Rectal smooth muscle tissue (tissue), 1 donor: ENCODE data around the gene CYP2A13.
"Not testable (repeated sequence)": the region's sequence is repeated elsewhere in the genome, so short reads cannot be mapped to it uniquely, and the experiment has no call there.

ENCODE experiments used
- H3K27ac ChIP-seq: one replicate; pipeline ENCODE4 v1.7.0; 2013; ENCODE audit warnings: low read depth, low read length, inconsistent platforms
- H3K27me3 ChIP-seq: one replicate; pipeline ENCODE4 v1.7.0; 2013; ENCODE audit warnings: low read length; ENCODE audit not compliant: control insufficient read depth, insufficient read depth
- H3K36me3 ChIP-seq: one replicate; pipeline ENCODE4 v1.7.0; 2013; ENCODE audit warnings: low read length; ENCODE audit not compliant: control insufficient read depth, insufficient read depth
- H3K4me1 ChIP-seq: one replicate; pipeline ENCODE4 v1.7.0; 2013; ENCODE audit warnings: low read length; ENCODE audit not compliant: control insufficient read depth, insufficient read depth
- H3K4me3 ChIP-seq: one replicate; pipeline ENCODE4 v1.7.0; 2013; ENCODE audit warnings: low read length
- H3K9ac ChIP-seq: one replicate; pipeline ENCODE4 v1.7.0; 2013; ENCODE audit warnings: low read length

The CYP2A13 gene

DNA sequence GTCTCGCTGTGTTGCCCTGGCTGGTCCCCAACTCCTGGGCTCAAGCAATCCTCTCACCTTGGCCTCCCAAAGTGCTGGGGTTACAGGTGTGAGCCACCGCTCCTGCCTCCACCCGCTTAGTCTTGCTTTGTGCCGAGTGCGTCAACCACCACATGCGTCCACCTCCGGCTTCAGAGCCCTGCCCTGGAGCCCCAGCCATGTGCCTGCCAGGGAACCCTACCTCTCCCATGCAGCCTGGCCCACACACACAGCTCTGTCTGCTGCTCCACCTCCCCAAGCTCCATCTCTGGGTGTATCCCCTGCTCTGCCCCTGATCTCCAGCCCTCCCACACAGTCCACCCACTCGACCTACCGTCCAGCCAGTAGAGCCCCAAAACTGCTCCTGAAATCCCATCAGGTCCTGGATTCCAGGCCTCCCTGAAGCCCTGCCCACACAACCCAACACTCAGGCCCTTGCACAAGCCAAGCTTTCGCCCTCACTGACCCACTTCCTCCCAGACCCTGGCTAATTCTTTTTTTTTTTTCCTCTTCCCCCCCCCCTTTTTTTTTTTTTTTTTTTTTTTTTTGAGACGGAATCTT is 35.6 kb downstream of the CYP2A13 start:
- peaks cover 3% of the 10 kb centered on the region for H3K27me3 ChIP-seq
- H3K9ac ChIP-seq: no peak overlapping the region
- no peaks in the 10 kb centered on the region for H3K36me3 ChIP-seq
- no peak overlapping the region for H3K27ac ChIP-seq
- no peak overlapping the region for H3K4me3 ChIP-seq
- H3K4me1 ChIP-seq: no peaks in the 10 kb centered on the region

- H3K4me1 ChIP-seq, H3K36me3 ChIP-seq, H3K4me3 ChIP-seq, H3K27ac ChIP-seq, H3K9ac ChIP-seq, H3K27me3 ChIP-seq: not testable (repeated sequence)
Observed at GRCh38 chr19:41126765-41127203, 38.5 kb downstream of the CYP2A13 start.

GRCh38 chr19:41127362-41127761 is 39.1 kb downstream of the CYP2A13 start:
- not testable (repeated sequence) for H3K36me3 ChIP-seq, H3K4me1 ChIP-seq, H3K9ac ChIP-seq, H3K27me3 ChIP-seq, H3K4me3 ChIP-seq, H3K27ac ChIP-seq

DNA sequence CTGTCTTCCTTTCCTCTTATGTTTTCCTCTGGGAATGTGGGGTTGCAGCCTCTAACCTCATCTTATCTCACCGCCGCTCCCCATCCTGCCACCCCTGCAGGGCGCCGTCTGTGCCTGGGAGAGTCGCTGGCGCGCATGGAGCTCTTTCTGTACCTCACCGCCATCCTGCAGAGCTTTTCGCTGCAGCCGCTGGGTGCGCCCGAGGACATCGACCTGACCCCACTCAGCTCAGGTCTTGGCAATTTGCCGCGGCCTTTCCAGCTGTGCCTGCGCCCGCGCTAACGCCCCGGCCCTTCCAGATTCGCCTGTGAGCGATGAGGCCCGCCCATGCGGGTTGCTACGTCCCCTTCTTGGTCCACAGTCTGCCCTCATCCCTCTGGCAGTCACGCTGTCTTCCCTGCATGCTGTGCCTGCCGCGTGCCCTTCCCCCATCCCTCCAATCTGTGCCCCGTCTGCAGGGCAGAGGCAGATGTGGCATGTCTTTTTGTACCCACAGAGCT is 39.6 kb downstream of the CYP2A13 start:
- H3K27ac ChIP-seq, H3K9ac ChIP-seq, H3K36me3 ChIP-seq, H3K4me1 ChIP-seq, H3K27me3 ChIP-seq: not testable (repeated sequence)
- H3K4me3 ChIP-seq: peak overlapping the region; percentile 33

GRCh38 chr19:41128692-41129091 is 40.4 kb downstream of the CYP2A13 start:
- H3K4me1 ChIP-seq: no peaks in the 10 kb centered on the region
- no peak overlapping the region for H3K4me3 ChIP-seq
- no peak overlapping the region for H3K9ac ChIP-seq
- no peaks in the 10 kb centered on the region for H3K36me3 ChIP-seq
- no peaks in the 10 kb centered on the region for H3K27me3 ChIP-seq
- H3K27ac ChIP-seq: no peak overlapping the region

GRCh38 chr19:41131186-41131585 is 42.9 kb downstream of the CYP2A13 start:
- Histone ChIP-seq H3K4me3 (no peak overlapping the region), H3K9ac (no peak overlapping the region), H3K36me3 (no peaks in the 10 kb centered on the region), H3K27me3 (no peaks in the 10 kb centered on the region), H3K4me1 (no peaks in the 10 kb centered on the region), H3K27ac (no peak overlapping the region)

GRCh38 chr19:41133260-41133659 is 45.0 kb downstream of the CYP2A13 start:
- Histone ChIP-seq H3K27me3 (no peaks in the 10 kb centered on the region), H3K4me1 (no peaks in the 10 kb centered on the region), H3K27ac (no peak overlapping the region), H3K36me3 (no peaks in the 10 kb centered on the region), H3K9ac (no peak overlapping the region), H3K4me3 (no peak overlapping the region)

GRCh38 chr19:41134616-41135015 is 46.4 kb downstream of the CYP2A13 start:
- H3K9ac ChIP-seq: no peak overlapping the region
- no peak overlapping the region for H3K4me3 ChIP-seq
- H3K27me3 ChIP-seq: no peaks in the 10 kb centered on the region
- H3K27ac ChIP-seq: no peak overlapping the region
- H3K4me1 ChIP-seq: no peaks in the 10 kb centered on the region
- H3K36me3 ChIP-seq: no peaks in the 10 kb centered on the region

GRCh38 chr19:41135390-41136384 is 47.4 kb downstream of the CYP2A13 start:
- not testable (repeated sequence) for H3K9ac ChIP-seq, H3K27me3 ChIP-seq, H3K4me1 ChIP-seq, H3K36me3 ChIP-seq
- H3K4me3 ChIP-seq: peak overlapping the region; percentile 58
- H3K27ac ChIP-seq: peak overlapping the region; percentile 14

DNA sequence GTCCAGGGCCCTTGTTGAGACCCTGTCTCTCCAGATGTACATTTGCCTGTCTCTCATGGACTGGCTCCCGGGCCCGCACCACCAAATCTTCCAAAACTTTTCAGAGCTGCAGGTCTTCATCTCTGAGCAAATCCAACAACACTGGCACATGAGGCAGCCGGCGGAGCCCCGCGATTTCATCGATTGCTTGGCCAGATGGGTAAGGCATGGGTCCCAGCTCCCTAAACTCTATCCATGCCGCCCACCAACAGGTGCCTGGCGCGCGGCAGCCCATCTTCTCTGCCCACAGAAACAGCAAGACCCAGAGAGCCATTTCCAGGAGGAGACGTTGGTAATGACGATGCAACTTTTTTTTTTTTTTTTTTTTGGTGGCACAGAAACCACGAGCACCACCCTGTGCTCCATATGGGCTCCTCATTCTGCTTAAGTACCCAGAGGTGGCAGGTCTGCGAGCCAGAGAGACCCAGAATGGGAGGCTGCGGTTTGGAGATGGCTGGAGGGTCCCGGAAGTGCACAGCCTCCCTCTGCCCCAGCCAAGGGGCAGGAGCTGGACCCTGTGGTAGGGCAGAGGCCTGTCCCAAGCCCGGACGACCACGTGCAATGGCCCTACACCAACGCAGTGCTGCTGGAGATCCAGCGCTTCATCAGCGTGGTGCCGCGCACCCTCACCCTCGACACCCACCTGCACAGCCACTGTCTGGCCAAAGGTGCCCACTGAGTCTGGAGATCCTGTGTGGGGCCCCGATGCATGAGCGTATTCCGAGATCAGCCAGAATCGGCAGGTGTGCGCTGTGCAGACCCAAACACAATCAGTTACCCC is 48.6 kb downstream of the CYP2A13 start:
- no peak overlapping the region for H3K4me3 ChIP-seq

GRCh38 chr19:41144403-41144802 is 56.2 kb downstream of the CYP2A13 start:
- Histone ChIP-seq H3K27ac (no peak overlapping the region), H3K27me3 (no peaks in the 10 kb centered on the region), H3K4me1 (no peaks in the 10 kb centered on the region), H3K4me3 (no peak overlapping the region), H3K9ac (no peak overlapping the region), H3K36me3 (no peaks in the 10 kb centered on the region)

More for the DNA sequence above, 48.6 kb downstream of the CYP2A13 start:
- H3K36me3 ChIP-seq: no peaks in the 10 kb centered on the region
- no peaks in the 10 kb centered on the region for H3K4me1 ChIP-seq
- H3K27ac ChIP-seq: no peak overlapping the region
- no peak overlapping the region for H3K9ac ChIP-seq
- no peaks in the 10 kb centered on the region for H3K27me3 ChIP-seq
